Subcutaneous adipose tissue (tissue), 4 donors: ENCODE measurements around the gene MAGI1. TPM values are rescaled to one million over a fixed set of nuclear protein-coding genes. Genes with fewer than 3 reads are reported as not detected.

ENCODE experiments used
- total RNA-seq, 4 donors: library from RNA; depleted of rRNA; stranded (reverse); fragments of >200 nt; gene quantifications; one replicate each; pipeline ENCODE4 v1.1.0, GENCODE V29; 2016
- TF ChIP-seq, protein P1 (sequence below): fragments of 450-650 bp; IDR thresholded peaks from one replicate; pipeline ENCODE4 v1.5.1; 2016; ENCODE audit warnings: low read depth, mild to moderate bottlenecking, control low read depth, antibody characterized with exemption, moderate library complexity

The MAGI1 gene
- 10 to 100 TPM; 15.3 to 56.9 (median 35.4) TPM for total RNA-seq

DNA sequence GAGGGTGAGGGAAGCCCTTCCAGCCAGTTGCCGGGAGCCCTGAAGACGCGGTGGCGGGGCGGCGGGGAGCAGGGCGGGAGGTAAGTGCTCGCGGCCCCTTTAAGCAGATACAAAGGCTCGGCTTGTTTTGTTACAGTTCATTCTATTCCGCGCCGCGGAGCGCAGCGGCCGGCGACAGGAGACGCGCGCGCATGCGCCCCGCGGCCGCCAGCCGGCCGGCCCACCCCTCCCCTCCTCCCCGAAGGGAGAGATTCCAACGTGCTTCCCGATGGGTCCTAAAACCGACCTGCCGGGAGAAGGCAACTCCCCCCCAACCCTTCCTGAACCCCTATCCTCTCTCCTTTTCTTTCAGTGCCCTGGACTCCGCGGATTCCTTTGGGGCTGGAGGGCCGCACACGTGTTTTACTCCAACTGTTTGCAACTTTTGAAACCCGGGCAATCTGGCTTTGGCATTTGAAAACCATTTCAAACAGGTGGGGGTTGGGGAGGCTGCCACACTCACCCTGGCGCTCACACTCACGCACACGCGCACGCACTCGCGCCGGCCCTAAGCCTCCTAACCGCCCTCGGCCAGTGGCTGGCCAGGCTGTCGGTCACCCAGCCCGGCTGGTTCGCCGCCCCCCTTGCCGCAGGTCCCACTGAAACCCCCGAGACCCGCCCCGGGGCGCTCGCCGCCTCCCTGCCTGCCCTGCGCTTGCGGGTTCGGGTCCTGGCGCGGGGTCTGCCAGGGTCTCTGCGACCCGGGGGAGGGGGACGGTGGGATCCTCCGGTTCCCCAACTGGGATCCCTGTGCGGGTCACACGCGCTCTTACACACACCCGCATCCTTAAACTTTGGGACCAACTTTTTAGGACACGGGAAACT lies at the start of gene MAGI1:
Gene MAGI1, minus strand, starts transcription at position 193 of the 864 bp plus-strand sequence. CDS start 610 bp downstream, outside the sequence.
- TF ChIP-seq, protein P1, sequence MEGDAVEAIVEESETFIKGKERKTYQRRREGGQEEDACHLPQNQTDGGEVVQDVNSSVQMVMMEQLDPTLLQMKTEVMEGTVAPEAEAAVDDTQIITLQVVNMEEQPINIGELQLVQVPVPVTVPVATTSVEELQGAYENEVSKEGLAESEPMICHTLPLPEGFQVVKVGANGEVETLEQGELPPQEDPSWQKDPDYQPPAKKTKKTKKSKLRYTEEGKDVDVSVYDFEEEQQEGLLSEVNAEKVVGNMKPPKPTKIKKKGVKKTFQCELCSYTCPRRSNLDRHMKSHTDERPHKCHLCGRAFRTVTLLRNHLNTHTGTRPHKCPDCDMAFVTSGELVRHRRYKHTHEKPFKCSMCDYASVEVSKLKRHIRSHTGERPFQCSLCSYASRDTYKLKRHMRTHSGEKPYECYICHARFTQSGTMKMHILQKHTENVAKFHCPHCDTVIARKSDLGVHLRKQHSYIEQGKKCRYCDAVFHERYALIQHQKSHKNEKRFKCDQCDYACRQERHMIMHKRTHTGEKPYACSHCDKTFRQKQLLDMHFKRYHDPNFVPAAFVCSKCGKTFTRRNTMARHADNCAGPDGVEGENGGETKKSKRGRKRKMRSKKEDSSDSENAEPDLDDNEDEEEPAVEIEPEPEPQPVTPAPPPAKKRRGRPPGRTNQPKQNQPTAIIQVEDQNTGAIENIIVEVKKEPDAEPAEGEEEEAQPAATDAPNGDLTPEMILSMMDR: no peak

DNA sequence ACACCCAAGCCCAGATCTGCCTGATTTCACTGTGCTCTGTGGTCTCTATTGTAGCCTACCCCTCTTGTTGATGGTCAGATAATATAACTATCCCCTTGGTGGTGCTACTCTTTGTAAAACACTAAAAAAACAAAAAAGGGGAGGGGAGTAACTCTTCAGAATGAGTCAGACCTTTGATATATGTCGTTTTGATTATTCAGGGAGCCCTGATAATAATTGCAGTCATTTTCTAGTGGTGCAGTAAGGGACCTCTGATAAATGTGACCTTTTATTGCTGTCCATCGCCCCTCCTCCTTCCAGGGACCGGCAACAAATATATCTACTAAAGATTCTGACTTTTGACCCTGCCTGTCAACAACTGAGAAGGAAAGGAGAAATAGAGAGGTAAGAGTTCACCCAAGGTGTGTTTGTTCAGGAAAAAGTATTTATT lies 45.1 kb upstream of the MAGI1 start:
- TF ChIP-seq, protein P1: no peak

DNA sequence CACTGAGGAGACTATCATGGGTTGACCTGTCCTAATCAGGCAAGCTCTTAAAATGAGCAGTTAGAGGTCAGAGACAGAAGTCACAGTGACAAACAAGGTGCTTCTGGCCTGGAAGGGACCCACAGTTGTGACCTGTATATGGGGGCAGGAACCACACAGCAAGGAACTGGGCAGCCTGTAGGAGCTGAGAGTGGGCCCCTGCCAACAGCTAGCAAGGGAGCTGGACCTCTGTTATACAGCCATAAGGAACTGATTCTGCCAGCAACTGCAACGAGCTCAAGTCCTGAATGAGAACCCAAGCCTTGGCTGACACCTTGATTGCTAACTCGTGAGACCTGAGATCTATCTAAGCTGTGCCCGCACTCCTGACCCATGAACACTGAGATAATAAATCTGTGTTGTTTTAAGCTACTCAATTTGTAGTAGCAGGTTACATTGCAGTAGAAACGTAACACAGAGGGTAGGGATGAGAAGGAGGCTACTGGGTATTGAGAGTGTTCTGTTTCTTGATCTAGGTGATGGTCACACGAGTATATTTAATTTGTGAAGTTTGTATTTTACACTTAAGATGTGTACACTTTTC lies 44.5 kb upstream of the MAGI1 start:
- TF ChIP-seq, protein P1: no peak

DNA sequence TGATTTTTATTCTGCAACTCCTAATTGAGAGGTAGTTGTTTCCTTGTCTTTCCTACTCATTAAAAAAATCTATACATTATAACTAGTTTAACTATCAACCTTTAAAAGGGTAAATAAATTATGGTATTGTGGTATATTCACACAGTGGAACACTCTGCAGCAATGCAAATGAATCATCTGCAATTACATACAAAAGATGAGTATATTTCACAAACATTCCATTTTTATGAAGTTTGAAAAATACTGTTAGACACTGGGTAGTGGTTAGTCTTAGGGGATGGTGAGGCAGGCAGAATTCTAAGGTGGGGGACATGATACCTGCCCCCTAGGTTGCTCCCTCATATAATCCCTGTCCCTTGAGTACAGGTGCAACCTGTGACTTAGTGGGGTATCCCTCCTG lies 44.0 kb upstream of the MAGI1 start:
- TF ChIP-seq, protein P1: no peak

DNA sequence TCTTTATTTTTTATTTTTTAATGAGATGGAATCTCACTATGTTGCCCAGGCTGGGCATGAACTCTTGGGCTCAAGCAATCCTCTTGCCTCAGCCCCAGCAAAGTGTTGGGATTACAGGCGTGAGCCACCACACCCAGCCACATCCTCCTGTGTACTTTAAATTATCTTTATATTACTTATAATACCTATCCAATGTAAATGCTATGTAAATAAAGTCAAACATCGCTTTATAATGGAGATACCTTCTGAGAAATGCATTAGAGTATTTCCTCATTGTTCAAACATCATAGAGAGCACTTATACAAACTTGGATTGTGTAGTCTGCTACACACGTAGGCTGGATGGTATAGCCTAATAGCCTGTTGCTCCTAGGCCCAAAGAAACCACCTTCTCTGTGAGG lies 41.4 kb upstream of the MAGI1 start:
- TF ChIP-seq, protein P1: no peak

DNA sequence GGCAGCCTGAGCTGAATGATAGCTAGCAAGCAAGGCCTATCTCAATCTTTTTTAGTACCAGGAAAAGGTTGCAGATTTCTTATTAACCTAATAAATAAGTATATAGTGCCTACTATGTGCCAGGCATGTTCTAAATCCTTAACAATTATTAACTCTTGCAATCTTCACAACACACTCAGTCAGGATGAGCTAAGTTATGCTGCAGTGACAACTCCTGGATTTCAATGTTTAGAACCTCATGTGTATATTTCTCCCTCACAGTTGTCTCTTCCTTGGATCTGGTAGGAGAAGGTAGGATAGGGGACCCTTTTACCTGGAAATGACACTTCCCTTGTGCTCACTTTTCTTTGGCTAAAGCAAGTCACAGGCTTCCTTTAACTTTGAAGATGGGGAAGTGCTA lies 39.3 kb upstream of the MAGI1 start:
- TF ChIP-seq, protein P1: no peak

DNA sequence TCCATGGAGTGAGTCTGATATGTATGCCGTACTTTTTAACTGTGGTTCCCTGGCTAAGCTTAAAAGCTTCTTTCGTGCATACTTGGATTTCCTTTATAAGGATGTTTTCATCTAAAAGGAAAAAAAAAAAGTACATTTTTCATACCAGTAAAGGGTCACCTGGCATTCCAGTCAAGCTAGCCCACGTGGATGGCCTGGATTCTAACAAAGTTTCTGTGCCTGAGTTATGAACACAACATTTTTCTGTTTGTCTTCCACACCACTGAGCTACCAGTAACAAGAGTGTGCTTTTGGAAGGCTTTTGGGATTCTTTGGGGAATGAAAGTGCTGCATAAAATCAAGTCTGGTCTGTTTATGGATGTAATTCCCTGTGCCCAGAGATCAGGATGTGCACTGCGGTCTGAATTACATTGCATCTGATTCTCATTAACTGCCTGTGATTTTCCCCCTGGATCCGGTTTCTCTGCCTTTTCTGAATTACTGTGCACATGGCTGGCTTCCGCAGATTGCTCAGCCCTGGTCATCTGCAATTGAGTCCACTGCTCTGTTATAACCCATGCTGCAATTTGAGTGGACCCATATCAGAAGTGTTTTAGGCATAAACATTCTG lies 38.2 kb upstream of the MAGI1 start:
- TF ChIP-seq, protein P1: no peak
